NCI-H2196 (cell line): ENCODE data around the gene SEC31B.

Source experiments
- DNase-seq: peaks from one replicate; lab custom pipeline; 2025; ENCODE audit not compliant: unreplicated experiment; lab: John Stamatoyannopoulos, UW

Gene SEC31B, protein sequence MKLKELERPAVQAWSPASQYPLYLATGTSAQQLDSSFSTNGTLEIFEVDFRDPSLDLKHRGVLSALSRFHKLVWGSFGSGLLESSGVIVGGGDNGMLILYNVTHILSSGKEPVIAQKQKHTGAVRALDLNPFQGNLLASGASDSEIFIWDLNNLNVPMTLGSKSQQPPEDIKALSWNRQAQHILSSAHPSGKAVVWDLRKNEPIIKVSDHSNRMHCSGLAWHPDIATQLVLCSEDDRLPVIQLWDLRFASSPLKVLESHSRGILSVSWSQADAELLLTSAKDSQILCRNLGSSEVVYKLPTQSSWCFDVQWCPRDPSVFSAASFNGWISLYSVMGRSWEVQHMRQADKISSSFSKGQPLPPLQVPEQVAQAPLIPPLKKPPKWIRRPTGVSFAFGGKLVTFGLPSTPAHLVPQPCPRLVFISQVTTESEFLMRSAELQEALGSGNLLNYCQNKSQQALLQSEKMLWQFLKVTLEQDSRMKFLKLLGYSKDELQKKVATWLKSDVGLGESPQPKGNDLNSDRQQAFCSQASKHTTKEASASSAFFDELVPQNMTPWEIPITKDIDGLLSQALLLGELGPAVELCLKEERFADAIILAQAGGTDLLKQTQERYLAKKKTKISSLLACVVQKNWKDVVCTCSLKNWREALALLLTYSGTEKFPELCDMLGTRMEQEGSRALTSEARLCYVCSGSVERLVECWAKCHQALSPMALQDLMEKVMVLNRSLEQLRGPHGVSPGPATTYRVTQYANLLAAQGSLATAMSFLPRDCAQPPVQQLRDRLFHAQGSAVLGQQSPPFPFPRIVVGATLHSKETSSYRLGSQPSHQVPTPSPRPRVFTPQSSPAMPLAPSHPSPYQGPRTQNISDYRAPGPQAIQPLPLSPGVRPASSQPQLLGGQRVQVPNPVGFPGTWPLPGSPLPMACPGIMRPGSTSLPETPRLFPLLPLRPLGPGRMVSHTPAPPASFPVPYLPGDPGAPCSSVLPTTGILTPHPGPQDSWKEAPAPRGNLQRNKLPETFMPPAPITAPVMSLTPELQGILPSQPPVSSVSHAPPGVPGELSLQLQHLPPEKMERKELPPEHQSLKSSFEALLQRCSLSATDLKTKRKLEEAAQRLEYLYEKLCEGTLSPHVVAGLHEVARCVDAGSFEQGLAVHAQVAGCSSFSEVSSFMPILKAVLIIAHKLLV

GRCh38 chr10:100519311-100520051 is at the start of gene SEC31B:
Gene SEC31B (minus strand): TSS chr10:100519861. CDS start chr10:100516952, 2,909 bp downstream.
- no peak for DNase-seq

GRCh38 chr10:100568912-100569311 is 49.3 kb upstream of the SEC31B start:
- no peak for DNase-seq

DNA sequence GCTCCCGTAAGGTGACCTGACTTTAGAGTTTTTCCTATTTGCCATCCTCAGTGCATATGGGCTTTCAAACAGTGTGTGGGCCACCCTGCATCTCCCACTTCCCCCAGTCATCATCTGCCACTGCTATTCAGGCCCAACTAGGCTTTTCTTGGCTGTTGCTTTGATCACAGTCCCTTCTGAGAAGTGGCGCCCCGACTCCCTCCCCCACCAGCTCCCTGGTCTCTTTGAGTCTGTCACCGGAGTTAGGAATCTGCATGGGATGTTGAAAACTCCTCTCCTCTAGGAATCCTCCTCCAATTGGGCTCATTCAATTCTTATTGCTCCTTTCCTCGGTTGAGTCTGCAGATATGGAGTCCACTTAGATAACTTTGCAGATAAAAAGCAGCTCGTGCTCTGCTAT is 48.2 kb upstream of the SEC31B start:
- DNase-seq, result no peak

- DNase-seq, result no peak
Measured at GRCh38 chr10:100567249-100567648, 47.6 kb upstream of the SEC31B start.

DNA sequence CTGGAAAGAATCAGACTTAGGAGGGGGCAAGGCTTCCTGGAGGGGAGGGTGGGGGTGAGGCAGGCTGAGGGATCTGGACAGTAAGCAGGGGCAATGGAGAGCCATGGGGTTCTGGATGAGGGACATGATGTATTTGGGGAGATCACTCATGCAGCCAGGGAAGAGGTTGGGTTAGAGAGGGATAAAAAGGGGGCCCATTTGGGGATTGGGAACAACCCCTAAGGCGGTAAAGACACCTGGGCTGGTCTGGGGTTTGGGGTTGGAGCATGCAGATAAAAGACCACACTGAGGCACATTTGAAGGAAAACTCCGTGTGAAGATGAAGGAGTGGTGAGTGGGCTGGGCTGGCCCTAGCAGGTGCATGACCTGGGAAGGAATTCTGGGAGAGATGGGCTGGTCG is 46.9 kb upstream of the SEC31B start:
- DNase-seq, result no peak

DNA sequence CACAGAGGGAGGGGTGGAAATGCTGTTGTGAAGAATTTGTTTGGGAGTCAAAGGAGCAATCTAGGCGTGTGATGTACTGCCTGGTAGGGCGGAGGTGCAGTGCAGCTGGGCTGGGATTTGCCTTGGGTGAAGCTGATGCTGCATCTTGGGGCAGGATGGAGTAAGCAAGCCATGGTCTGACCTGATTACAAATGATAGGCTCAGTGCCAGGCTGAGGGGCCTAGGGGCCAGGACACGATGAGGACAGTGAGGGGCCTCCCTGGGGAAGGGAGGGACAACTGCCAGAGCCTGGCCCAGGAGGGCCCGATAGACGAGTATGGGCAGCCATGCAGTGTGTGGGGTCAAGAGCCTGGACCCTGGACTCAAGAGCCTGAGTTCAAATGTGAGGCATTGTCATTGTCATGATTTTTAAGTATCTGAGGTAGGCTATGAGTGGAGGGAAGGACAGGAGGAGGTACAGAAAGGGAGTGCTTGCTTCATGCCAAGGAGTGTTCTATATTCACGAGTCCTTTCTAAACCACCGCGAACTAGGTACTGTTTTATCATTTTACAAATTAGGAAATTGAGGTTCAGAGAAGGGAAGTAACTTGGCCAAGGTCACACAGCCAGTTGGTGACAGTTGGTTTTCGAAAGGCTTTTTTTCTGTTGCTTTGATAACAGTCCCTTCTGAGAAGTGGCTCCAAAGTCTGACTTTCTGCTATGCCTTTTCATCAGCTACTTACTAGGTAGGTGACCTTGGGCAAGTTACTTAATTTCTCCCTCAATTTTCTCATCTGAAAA is 45.7 kb upstream of the SEC31B start:
- DNase-seq, result no peak

DNA sequence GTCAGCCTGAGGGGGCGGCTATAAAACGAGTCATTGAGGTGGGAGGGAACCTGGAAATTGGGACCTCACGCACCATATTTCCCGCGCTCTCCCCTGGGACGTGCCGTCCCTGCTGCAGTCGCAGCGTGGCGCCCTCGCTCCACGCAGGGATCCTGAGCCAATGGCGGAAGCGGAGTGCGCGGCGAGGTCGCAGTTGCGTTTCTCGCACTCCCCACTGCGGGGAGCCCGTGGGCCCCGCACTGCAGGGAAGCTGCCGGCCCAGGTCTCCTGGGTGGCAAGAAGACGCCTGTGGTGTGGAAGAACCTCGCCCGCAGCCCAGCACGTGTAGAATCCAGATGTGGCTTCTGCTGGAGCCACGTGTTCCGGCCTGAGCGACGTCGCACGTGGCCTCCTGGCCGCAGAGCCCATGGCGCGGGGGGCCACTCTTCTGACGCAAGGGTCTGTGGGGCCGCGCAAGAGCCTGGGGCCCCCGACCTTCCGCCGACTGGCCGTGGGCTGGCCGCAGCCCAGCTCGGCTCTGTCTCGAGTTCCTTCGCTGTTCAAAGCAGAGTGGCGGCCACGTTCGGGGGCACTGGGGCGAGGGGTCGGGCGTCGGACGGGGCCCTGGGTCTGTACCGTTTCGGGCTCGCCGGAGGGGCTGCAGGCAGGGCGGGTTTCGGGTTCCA is 42.5 kb upstream of the SEC31B start:
- no peak for DNase-seq

DNA sequence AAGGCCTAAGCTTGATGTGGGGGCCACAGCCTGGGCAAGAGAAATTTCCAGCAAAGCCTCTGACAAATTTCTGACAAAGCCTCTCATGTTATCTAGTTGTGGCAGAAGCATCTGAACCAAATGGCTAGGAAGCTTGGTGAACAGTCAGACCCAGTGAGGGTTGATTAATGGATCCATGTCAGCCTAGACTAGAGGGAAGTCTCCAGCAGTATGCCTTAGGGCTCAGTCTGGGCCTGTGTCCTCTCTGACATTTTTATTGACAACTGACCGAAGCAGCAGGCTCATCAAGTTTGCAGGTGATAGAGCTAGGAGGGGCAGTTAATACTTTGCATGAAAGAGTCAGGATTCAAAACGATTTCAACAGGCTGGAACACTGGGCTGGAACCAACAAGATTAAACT is 41.3 kb upstream of the SEC31B start:
- DNase-seq, result no peak

GRCh38 chr10:100560248-100560647 is 40.6 kb upstream of the SEC31B start:
- no peak for DNase-seq

DNA sequence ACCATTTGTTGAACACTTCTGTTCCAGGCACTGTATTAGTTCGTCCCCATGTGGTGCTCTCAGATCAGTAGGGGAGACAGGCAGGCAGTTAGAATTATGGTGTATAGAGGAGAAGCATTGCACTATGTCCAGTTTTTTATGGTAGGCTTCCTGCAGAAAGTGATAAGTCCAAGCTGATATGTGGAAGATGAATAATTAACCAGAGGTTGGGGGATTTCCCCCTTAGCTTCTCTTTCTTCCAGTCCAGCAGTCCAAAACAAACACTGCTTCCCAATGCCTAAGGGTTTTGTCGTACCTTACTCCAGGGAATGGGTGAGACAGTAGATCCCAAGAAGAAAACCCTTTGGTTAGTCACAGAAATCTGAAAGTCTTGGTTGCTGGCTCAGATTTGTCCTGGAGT is 35.2 kb upstream of the SEC31B start:
- DNase-seq, result no peak

GRCh38 chr10:100553929-100554328 is 34.3 kb upstream of the SEC31B start:
- DNase-seq, result no peak

DNA sequence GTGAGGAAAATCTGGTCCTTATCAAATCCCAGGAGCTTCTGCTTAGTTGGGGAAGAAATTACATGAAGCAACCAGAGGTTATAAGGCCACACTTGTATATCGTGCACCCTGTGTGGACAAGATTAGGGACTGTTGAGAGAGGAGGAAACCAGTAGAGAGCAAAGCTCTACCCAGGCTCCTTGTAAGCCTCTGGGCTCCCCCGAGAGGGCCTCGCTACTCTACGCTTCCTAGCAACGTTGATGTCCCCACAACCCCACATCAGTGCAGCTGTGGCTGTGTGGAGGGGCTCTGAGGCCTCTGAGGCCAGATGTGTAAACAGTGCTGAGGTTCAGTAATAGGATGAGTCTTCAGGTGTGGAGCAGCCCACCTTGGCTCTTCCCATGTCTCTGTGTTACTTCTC is 32.1 kb upstream of the SEC31B start:
- no peak for DNase-seq

- no peak for DNase-seq
Measured at GRCh38 chr10:100551196-100551595, 31.5 kb upstream of the SEC31B start.

DNA sequence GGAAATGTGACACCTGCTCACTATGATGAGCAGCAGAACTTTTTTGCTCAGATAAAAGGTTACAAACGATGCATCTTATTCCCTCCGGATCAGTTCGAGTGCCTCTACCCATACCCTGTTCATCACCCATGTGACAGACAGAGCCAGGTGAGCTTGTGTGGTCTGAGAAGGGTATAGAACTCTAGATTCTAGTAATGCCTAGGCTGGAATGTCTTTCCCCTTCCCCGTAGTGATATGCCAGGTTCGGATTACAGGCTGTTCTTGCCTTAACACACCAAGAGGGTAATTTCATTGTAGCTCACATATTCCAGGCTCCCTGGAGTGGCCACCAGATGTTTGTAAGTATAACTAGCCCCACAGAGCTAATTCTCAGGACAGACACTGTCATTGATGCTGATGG is 25.3 kb upstream of the SEC31B start:
- DNase-seq, result no peak

DNA sequence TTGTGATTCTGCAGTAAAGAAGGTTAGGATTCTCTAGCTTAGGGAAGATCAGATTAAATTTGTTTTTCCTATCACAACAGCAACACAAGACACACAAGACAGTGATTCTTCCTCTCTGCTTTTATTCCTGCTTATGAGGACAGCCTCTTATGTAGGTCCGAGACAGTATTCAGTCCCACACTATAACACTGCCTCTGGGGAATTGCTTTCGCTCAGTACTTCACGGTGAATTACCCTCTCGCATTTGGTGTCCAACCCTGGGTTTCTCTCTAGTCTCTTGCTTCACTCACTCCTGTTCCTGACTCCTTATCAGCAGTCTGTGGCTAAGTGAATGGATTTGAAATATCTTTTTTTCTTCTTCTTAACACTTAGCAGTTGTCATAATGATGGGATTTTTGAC is 17.8 kb upstream of the SEC31B start:
- DNase-seq, result no peak

- peak; percentile 81 for DNase-seq
Measured at GRCh38 chr10:100535715-100536353, 16.2 kb upstream of the SEC31B start, which contains the start of gene HIF1AN. Gene HIF1AN (plus strand): TSS chr10:100535943. CDS start chr10:100535959, 16 bp downstream.

DNA sequence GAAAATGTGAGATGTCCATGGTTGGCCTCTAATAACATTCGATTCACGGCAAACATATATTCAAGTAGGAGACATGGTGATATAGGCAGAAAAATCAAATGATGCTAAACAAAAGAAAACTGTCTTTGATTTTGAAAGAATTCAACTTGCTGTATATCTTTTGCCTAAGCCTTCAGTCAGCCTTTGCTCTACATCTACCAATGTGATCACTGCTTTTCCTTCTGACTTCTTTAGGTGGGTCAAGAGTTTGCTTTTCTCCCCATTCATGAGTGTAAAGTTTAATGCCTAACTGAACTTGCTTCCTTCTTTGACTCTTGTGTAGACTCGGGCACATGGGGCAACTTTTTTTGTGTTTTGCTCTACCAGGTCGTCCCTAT is 15.7 kb upstream of the SEC31B start:
- DNase-seq, result no peak

DNA sequence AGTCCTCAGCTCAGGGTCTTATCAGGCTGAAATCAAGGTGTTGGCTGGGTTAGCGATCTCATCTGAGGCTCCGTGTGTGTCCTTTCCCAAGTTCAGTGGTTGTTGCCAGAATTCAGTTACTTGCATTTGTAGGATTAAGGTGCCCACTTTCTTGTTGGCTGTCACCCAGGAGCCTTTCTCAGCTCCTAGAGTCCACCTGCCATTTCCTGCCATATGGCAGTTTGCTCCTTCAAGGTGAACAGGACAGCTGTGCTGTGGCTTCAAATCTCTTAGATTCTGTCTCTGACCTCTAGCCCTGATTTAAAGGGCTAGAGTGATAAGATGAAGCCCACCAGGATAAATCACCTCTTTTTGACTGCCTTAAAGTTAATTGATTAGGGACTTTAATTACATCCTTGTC is 15.1 kb upstream of the SEC31B start:
- DNase-seq, result no peak

DNA sequence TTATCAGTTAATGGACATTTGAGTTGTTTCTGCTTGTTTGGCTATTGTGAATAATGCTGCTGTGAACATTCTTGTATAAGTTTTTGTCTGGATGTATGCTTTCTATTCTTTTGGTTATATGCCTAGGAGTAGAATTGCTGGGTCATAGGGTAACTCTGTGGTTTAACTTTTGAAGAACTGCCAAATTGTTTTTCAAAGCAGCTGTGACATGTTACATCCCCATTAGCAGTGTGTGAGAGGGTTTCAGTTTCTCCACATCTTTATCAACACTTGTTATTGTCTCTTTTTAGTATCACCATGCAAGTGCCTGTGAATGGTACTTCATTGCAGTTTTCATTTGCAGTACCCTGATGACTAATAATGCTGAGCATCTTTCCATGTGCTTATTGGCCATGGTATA is 12.1 kb upstream of the SEC31B start:
- no peak for DNase-seq
